ENCODE measurements around the gene DIP2C. TPM values are rescaled to one million over a fixed set of nuclear protein-coding genes. Genes with fewer than 3 reads are reported as not detected.

Gene DIP2C
- polyA plus RNA-seq, 1 of the 3 experiments (the other 2 are of a cell fraction), result 8.7 TPM

DNA sequence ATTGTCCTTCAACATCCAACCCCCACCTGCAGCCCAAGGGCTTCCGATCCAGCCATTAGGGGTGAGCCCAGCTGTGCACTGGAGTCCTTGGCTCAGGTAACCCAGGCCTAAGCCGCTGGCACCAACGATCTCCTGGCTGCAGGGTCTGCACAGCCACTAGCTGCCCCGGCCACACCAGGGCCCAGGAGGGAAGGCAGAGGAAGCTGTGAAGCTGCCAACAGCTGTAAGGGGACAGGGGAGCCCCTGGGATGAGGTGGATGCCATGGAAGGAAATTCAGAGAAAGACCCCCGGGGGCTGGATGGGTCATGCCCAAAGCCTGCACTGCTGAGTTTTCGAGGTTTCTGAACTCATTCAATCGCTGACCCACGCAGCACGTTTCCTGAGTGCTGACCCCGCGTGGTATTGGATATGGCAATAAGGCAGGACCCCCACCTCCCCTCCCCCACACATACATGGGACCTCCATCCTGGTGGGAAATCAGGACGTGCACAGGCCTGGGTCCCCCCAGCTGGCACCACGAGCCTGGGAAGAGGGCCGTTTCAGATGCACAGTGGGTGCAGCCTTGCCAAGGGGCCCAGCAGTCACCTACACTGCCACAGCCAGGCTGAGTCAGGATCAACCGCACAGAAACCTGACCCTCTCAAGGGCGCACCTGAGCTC lies 170.3 kb downstream of the DIP2C start:
- 99% methylated on average over 12 of the region's 16 CpGs for WGBS (ENCODE audit: low lambda C conversion rate)
- Histone ChIP-seq H3K4me3 (ENCODE audit: low read depth in 2 of 2, low read length in 1 of 2) (no peak overlapping the region), H3K4me2 (no peak overlapping the region), H3K79me2 (ENCODE audit: insufficient read depth) (peaks cover 7% of the 10 kb centered on the region; the same call in 1 of the 2 replicates), H3K9ac (no peak overlapping the region), H3F3A (replicated peaks; ENCODE audit: insufficient read depth) (peaks cover 11% of the 10 kb centered on the region), H3K27ac (ENCODE audit: low read depth in 2 of 2, low read length in 1 of 2) (no peak overlapping the region), H2AFZ (ENCODE audit: low read depth) (no peak overlapping the region), H3K4me1 (ENCODE audit: control insufficient read depth in 1 of 2, insufficient read depth in 2 of 2, low read depth in 1 of 2, low read length in 1 of 2) (peaks cover 0 to 34% of the 10 kb centered on the region in 2 experiments; a peak in 2 of 4 replicates), H4K20me1 (ENCODE audit: insufficient read depth) (peaks cover 63% of the 10 kb centered on the region), H3K27me3 (ENCODE audit: insufficient read depth) (no peaks in the 10 kb centered on the region), H3K36me3 (replicated peaks in 1 of 2; ENCODE audit: control insufficient read depth in 1 of 2, insufficient read depth in 2 of 2, low read length in 1 of 2) (no peaks in the 10 kb centered on the region), H3K9me2 (no peaks in the 10 kb centered on the region), H3K9me3 (no peaks in the 10 kb centered on the region)
- DNase-seq, result no peak
- TF ChIP-seq RCOR1 (IDR thresholded peaks at IDR 0.05; ENCODE audit: low read length), result no peak
- TF ChIP-seq MEF2A (IDR thresholded peaks at IDR 0.05; ENCODE audit: borderline replicate concordance, low read depth), result no peak
- TF ChIP-seq, protein P1, sequence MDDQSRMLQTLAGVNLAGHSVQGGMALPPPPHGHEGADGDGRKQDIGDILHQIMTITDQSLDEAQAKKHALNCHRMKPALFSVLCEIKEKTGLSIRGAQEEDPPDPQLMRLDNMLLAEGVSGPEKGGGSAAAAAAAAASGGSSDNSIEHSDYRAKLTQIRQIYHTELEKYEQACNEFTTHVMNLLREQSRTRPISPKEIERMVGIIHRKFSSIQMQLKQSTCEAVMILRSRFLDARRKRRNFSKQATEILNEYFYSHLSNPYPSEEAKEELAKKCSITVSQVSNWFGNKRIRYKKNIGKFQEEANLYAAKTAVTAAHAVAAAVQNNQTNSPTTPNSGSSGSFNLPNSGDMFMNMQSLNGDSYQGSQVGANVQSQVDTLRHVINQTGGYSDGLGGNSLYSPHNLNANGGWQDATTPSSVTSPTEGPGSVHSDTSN (IDR thresholded peaks at IDR 0.05), result no peak
- no peak for TF ChIP-seq FOSL2 (IDR thresholded peaks at IDR 0.05; ENCODE audit: borderline replicate concordance, low read depth)
- no peak for TF ChIP-seq IRF3 (IDR thresholded peaks at IDR 0.05; ENCODE audit: low read depth, low read length)
- TF ChIP-seq, protein P2, sequence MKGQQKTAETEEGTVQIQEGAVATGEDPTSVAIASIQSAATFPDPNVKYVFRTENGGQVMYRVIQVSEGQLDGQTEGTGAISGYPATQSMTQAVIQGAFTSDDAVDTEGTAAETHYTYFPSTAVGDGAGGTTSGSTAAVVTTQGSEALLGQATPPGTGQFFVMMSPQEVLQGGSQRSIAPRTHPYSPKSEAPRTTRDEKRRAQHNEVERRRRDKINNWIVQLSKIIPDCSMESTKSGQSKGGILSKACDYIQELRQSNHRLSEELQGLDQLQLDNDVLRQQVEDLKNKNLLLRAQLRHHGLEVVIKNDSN (IDR thresholded peaks at IDR 0.05; ENCODE audit: borderline replicate concordance, low read depth), result no peak
- no peak for TF ChIP-seq SMC3 (IDR thresholded peaks at IDR 0.05; ENCODE audit: low read depth, low read length)
- TF ChIP-seq JUND (IDR thresholded peaks at IDR 0.05), result no peak
- TF ChIP-seq, protein P3, sequence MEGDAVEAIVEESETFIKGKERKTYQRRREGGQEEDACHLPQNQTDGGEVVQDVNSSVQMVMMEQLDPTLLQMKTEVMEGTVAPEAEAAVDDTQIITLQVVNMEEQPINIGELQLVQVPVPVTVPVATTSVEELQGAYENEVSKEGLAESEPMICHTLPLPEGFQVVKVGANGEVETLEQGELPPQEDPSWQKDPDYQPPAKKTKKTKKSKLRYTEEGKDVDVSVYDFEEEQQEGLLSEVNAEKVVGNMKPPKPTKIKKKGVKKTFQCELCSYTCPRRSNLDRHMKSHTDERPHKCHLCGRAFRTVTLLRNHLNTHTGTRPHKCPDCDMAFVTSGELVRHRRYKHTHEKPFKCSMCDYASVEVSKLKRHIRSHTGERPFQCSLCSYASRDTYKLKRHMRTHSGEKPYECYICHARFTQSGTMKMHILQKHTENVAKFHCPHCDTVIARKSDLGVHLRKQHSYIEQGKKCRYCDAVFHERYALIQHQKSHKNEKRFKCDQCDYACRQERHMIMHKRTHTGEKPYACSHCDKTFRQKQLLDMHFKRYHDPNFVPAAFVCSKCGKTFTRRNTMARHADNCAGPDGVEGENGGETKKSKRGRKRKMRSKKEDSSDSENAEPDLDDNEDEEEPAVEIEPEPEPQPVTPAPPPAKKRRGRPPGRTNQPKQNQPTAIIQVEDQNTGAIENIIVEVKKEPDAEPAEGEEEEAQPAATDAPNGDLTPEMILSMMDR (IDR thresholded peaks at IDR 0.05), result no peak
- no peak for TF ChIP-seq FOXM1 (IDR thresholded peaks at IDR 0.05; ENCODE audit: low read depth)
- TF ChIP-seq FOXJ3 (CRISPR knock-in tag; IDR thresholded peaks at IDR 0.05), result no peak
- TF ChIP-seq RXRA (IDR thresholded peaks at IDR 0.05; ENCODE audit: borderline replicate concordance, low read depth), result no peak
- TF ChIP-seq, protein P4, sequence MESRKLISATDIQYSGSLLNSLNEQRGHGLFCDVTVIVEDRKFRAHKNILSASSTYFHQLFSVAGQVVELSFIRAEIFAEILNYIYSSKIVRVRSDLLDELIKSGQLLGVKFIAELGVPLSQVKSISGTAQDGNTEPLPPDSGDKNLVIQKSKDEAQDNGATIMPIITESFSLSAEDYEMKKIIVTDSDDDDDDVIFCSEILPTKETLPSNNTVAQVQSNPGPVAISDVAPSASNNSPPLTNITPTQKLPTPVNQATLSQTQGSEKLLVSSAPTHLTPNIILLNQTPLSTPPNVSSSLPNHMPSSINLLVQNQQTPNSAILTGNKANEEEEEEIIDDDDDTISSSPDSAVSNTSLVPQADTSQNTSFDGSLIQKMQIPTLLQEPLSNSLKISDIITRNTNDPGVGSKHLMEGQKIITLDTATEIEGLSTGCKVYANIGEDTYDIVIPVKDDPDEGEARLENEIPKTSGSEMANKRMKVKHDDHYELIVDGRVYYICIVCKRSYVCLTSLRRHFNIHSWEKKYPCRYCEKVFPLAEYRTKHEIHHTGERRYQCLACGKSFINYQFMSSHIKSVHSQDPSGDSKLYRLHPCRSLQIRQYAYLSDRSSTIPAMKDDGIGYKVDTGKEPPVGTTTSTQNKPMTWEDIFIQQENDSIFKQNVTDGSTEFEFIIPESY (IDR thresholded peaks at IDR 0.05; ENCODE audit: borderline replicate concordance, low read depth), result no peak
- TF ChIP-seq MXI1 (IDR thresholded peaks at IDR 0.05; ENCODE audit: low read depth, low read length), result no peak
- no peak for TF ChIP-seq GATA2 (CRISPR knock-in tag; IDR thresholded peaks at IDR 0.05)
- CTCF ChIA-PET, result interaction anchor here (2.8 to 3.7 kb wide), 2 partner anchors 8 to 270 kb away, joined by 12 to 19 read pairs; no protein-coding TSS in a partner anchor
- POLR2A ChIA-PET, result interaction anchor here (0.9 kb wide), 1 partner anchor 166 kb away, joined by 3 read pairs; no protein-coding TSS in a partner anchor
